Activated naive CD8-positive, alpha-beta T cell treated with anti-CD3 and anti-CD28 coated beads, Interleukin-2, amount 50 U/mL, for 24 hours (primary cell): Measurements from ENCODE around the gene PFDN1.
"Not testable (repeated sequence)": the region's sequence is repeated elsewhere in the genome, so short reads cannot be mapped to it uniquely, and the experiment has no call there.

Source experiments
- ATAC-seq: fragments of 150-1000 bp; cut with Tn5 transposase; one replicate; pipeline ENCODE4 v1.10.0; 2021
- DNase-seq: peaks from one replicate; pipeline ENCODE4 v3.0.0; 2021
- H3K27ac Mint-ChIP-seq: one replicate; pipeline ENCODE4 v1.8.0; 2021; ENCODE audit warnings: mild to moderate bottlenecking, mixed read lengths
- H3K27me3 Mint-ChIP-seq: one replicate; pipeline ENCODE4 v1.8.0; 2021; ENCODE audit warnings: mixed read lengths
- H3K36me3 Mint-ChIP-seq: one replicate; pipeline ENCODE4 v1.8.0; 2021; ENCODE audit warnings: low read depth, mixed read lengths
- H3K4me1 Mint-ChIP-seq: one replicate; pipeline ENCODE4 v1.8.0; 2021; ENCODE audit warnings: mixed read lengths
- H3K4me3 Mint-ChIP-seq: one replicate; pipeline ENCODE4 v1.8.0; 2021; ENCODE audit warnings: mild to moderate bottlenecking, moderate library complexity, mixed read lengths
- H3K9me3 Mint-ChIP-seq: one replicate; pipeline ENCODE4 v1.8.0; 2021; ENCODE audit warnings: mixed read lengths

PFDN1 gene, protein sequence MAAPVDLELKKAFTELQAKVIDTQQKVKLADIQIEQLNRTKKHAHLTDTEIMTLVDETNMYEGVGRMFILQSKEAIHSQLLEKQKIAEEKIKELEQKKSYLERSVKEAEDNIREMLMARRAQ

GRCh38 chr5:140302786-140303639 is at the start of gene PFDN1:
Gene PFDN1 (minus strand): TSS chr5:140303101. CDS start chr5:140303073, 28 bp downstream.
- DNase-seq (peak; percentile 93), ATAC-seq (peak; percentile 98)
- H3K9me3 Mint-ChIP-seq: no peaks in the 10 kb centered on the region
- no peaks in the 10 kb centered on the region for H3K27me3 Mint-ChIP-seq
- H3K27ac Mint-ChIP-seq: peak within 1 kb of the TSS; percentile 95
- H3K36me3 Mint-ChIP-seq: peaks cover 15% of the 10 kb centered on the region
- H3K4me3 Mint-ChIP-seq: peak within 1 kb of the TSS; percentile 98
- H3K4me1 Mint-ChIP-seq: peaks cover 38% of the 10 kb centered on the region

GRCh38 chr5:140351609-140352334 is 48.9 kb upstream of the PFDN1 start:
- Mint-ChIP-seq H3K27me3 (no peaks in the 10 kb centered on the region), H3K27ac (no peak overlapping the region), H3K4me1 (peaks cover 12% of the 10 kb centered on the region), H3K4me3 (no peak overlapping the region), H3K9me3 (no peaks in the 10 kb centered on the region), H3K36me3 (no peaks in the 10 kb centered on the region)
- peak; percentile 65 for DNase-seq
- peak; percentile 78 for ATAC-seq

DNA sequence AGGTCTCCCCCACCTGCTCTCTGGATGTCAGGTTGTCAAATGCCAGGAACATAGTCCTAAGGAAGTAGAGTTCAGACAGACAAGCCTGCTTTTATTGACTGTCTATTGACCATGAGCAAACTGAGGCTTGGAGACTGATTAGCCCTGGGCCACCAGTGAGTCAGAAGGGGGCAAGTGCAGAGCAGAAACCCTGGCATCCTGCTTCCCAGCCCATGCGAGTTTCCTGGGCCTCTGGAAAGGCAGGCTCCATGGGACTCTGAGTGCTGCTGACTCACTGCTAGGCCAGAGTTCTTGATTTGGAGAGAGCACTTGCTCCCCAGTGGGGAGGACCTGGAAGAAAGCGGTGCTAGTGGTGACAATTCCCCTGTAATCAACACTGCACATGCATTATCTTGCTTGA is 46.3 kb upstream of the PFDN1 start:
- H3K27me3 Mint-ChIP-seq: peaks cover 6% of the 10 kb centered on the region
- H3K27ac Mint-ChIP-seq: no peak overlapping the region
- ATAC-seq (no peak), DNase-seq (no peak)
- no peaks in the 10 kb centered on the region for H3K9me3 Mint-ChIP-seq
- no peak overlapping the region for H3K4me3 Mint-ChIP-seq
- peaks cover 20% of the 10 kb centered on the region for H3K4me1 Mint-ChIP-seq
- no peaks in the 10 kb centered on the region for H3K36me3 Mint-ChIP-seq

GRCh38 chr5:140348104-140348503 is 45.2 kb upstream of the PFDN1 start:
- peaks cover 6% of the 10 kb centered on the region for H3K27me3 Mint-ChIP-seq
- H3K9me3 Mint-ChIP-seq: no peaks in the 10 kb centered on the region
- peaks cover 30% of the 10 kb centered on the region for H3K4me1 Mint-ChIP-seq
- H3K4me3 Mint-ChIP-seq: no peak overlapping the region
- DNase-seq (no peak), ATAC-seq (no peak)
- H3K27ac Mint-ChIP-seq: no peak overlapping the region
- H3K36me3 Mint-ChIP-seq: no peaks in the 10 kb centered on the region

GRCh38 chr5:140347360-140347759 is 44.5 kb upstream of the PFDN1 start:
- DNase-seq (no peak), ATAC-seq (no peak)
- Mint-ChIP-seq H3K36me3 (no peaks in the 10 kb centered on the region), H3K4me1 (peaks cover 38% of the 10 kb centered on the region), H3K9me3 (no peaks in the 10 kb centered on the region), H3K27me3 (peaks cover 6% of the 10 kb centered on the region), H3K4me3 (peak overlapping the region; percentile 70), H3K27ac (no peak overlapping the region)

DNA sequence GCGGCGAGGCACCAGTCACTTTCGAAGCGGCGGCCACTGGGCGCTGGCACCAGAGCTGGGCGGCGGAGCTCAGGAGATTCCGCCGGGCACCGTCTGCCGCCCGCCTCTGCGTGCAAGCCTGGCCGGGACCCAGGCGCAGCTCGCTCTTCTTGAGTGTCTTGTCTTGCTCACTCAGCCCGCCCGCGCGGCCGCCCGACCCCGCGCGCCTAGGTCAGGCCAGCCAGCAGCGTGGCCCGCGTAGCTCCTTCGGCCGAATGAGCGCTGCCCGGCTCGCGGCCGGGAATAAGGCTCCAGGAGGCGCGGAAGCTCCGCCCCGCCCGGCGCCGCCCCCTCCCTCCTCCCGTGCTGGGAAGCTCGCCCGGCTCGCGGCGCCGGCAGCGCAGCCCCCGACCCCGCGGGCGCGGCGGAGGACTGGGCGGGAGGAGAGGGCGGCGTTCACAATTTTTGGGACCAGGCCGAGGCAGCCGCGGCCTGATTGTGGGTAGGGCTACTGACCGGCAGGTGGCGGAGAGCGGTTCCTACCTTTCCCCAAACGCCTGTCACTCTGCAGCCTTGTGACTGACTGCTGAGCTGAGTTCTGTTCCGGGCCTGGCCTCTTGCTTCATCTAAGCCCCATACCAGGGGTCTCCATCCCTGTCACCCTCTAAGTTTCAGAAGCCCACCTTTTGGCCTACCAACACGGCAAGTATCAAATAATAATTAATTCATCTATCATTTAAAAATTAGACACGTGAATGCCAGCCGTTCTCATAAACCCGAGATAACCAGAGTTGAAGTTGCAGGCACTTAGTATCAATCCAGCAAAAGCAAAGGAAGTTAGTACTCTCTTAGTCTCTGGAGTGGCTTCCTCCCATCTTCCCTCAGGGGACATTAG is 43.7 kb upstream of the PFDN1 start, which contains the start of gene HBEGF:
Gene HBEGF (minus strand): TSS at position 256 of the 874 bp plus-strand sequence. CDS start 275 bp downstream, outside the sequence.
- H3K27me3 Mint-ChIP-seq: peaks cover 6% of the 10 kb centered on the region
- DNase-seq (peak; percentile 55), ATAC-seq (peak; percentile 55)
- H3K9me3 Mint-ChIP-seq: no peaks in the 10 kb centered on the region
- H3K4me1 Mint-ChIP-seq: peaks cover 43% of the 10 kb centered on the region
- peak within 1 kb of the TSS; percentile 74 for H3K4me3 Mint-ChIP-seq
- H3K27ac Mint-ChIP-seq: no peak within 1 kb of the TSS
- H3K36me3 Mint-ChIP-seq: peaks cover 3% of the 10 kb centered on the region

DNA sequence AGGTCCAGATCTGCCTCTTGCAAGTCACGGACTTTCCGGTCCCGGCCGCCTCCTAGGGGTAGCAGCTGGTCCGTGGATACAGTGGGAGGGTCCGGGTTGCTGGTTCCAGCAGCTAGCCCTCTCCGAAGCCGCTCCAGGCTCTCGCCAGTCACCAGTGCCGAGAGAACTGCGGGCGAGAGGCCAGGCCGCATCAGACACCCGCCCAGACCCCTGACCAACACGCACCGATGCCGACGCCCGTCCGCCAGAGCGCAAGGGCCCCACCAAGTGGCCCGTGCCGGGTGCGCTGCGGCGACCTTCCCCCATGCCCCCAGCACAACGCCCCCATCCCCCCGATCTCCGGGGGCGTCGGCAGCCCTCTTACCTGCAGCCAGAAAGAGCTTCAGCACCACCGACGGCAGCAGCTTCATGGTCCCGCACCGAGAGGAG is 43.0 kb upstream of the PFDN1 start:
- Mint-ChIP-seq H3K27me3 (peaks cover 6% of the 10 kb centered on the region), H3K36me3 (peaks cover 3% of the 10 kb centered on the region), H3K4me1 (peaks cover 45% of the 10 kb centered on the region), H3K4me3 (peak overlapping the region; percentile 74), H3K9me3 (no peaks in the 10 kb centered on the region), H3K27ac (no peak overlapping the region)
- ATAC-seq (peak; percentile 2), DNase-seq (peak; percentile 36)

DNA sequence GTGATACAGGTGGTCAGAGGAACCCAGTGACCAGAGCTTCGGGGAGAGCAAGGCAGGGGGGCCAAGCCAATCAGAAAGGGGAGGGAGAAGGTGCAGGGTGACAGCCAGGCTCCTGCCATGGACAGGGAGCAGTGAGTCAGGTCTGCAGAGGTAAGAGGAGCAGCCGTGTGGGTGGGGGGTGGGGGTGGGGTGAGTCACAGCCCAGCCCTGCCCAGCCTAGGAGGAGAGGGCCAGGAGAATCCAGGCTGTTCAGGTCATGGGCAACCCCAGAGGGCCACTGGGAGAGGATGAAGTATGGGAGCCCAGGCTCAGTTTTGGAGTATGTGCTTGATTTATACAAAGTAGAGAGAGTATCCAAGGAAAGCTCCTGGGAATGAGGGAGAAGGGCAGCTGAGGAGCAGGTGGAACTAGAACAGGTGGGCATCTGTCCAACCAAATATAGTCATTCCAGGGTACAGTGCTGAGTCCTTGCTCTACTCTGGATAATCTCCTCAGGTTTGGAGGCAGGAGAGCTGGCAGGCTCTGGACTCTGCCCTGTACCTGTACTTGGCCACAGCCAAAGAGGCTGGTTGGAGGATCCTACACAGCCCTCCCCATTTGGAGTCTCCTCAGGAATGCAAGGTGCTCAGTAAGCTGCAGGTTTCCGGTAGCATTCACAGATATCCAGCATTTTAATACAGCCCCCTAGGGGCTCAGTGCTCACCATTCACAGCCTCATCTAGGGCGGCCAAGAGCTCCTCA is 42.0 kb upstream of the PFDN1 start:
- H3K4me1 Mint-ChIP-seq: peaks cover 47% of the 10 kb centered on the region
- peaks cover 3% of the 10 kb centered on the region for H3K36me3 Mint-ChIP-seq
- peaks cover 6% of the 10 kb centered on the region for H3K27me3 Mint-ChIP-seq
- H3K9me3 Mint-ChIP-seq: no peaks in the 10 kb centered on the region
- H3K27ac Mint-ChIP-seq: no peak overlapping the region
- ATAC-seq (peak; percentile 54), DNase-seq (peak; percentile 36)
- H3K4me3 Mint-ChIP-seq: peak overlapping the region; percentile 74

GRCh38 chr5:140343849-140344248 is 40.9 kb upstream of the PFDN1 start:
- not testable (repeated sequence) for ATAC-seq, DNase-seq, H3K27me3 Mint-ChIP-seq, H3K36me3 Mint-ChIP-seq, H3K9me3 Mint-ChIP-seq
- Mint-ChIP-seq H3K27ac (peak overlapping the region; percentile 55), H3K4me1 (peaks cover 47% of the 10 kb centered on the region), H3K4me3 (peak overlapping the region; percentile 74)

DNA sequence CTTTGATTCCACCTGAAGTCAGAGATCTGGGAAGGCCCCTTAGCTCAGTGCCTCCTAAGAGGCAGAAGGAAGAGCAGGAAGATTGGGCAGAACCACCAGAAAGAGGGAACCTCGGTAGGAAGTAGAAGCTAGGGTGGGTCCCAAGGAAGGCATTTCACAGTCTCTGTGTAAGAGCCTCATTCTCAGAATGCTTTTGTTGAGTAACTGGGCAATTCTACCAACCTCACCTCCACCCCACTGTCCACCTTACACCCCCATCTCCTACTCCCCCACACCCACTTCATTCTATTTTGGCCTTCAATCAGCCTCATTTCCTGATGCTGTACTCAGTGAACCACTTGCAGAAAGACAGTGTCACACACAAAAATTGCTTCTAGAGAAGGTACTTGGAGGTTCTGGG is 40.0 kb upstream of the PFDN1 start:
- DNase-seq (no peak), ATAC-seq (no peak)
- peaks cover 6% of the 10 kb centered on the region for H3K27me3 Mint-ChIP-seq
- peak overlapping the region; percentile 86 for H3K27ac Mint-ChIP-seq
- peak overlapping the region; percentile 76 for H3K4me3 Mint-ChIP-seq
- peaks cover 47% of the 10 kb centered on the region for H3K4me1 Mint-ChIP-seq
- H3K9me3 Mint-ChIP-seq: no peaks in the 10 kb centered on the region
- peaks cover 3% of the 10 kb centered on the region for H3K36me3 Mint-ChIP-seq

DNA sequence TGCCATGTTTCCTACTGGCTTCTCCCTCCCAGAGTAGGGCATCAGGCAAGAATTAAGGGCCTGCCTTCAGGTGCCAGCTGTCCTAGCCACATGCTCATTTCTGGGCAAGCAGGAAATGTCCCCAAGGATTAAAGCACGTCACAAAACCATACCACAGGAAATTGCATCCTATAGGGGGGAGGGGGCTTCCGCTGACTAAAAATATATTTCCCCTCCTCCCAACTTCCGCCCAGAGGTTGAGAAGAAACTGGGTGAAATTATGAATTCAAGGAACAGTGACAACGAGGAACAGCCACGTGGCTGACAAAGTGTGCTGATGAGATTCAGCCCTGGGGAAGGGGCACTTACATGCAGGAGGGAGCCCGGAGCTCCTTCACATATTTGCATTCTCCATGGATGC is 39.4 kb upstream of the PFDN1 start:
- peak overlapping the region; percentile 76 for H3K4me3 Mint-ChIP-seq
- peaks cover 3% of the 10 kb centered on the region for H3K36me3 Mint-ChIP-seq
- no peaks in the 10 kb centered on the region for H3K9me3 Mint-ChIP-seq
- peak; percentile 44 for DNase-seq
- H3K27ac Mint-ChIP-seq: peak overlapping the region; percentile 86
- peaks cover 6% of the 10 kb centered on the region for H3K27me3 Mint-ChIP-seq
- peaks cover 47% of the 10 kb centered on the region for H3K4me1 Mint-ChIP-seq
- ATAC-seq: peak; percentile 17

- H3K36me3 Mint-ChIP-seq: peaks cover 3% of the 10 kb centered on the region
- ATAC-seq (no peak), DNase-seq (no peak)
- peak overlapping the region; percentile 76 for H3K4me3 Mint-ChIP-seq
- peaks cover 41% of the 10 kb centered on the region for H3K4me1 Mint-ChIP-seq
- peak overlapping the region; percentile 86 for H3K27ac Mint-ChIP-seq
- no peaks in the 10 kb centered on the region for H3K9me3 Mint-ChIP-seq
- H3K27me3 Mint-ChIP-seq: peaks cover 6% of the 10 kb centered on the region
Observed at GRCh38 chr5:140341591-140341990, 38.7 kb upstream of the PFDN1 start.

- Mint-ChIP-seq H3K9me3 (no peaks in the 10 kb centered on the region), H3K27me3 (peaks cover 5% of the 10 kb centered on the region), H3K4me1 (peaks cover 41% of the 10 kb centered on the region), H3K4me3 (no peak overlapping the region), H3K27ac (no peak overlapping the region), H3K36me3 (peaks cover 3% of the 10 kb centered on the region)
- ATAC-seq (no peak), DNase-seq (no peak)
Observed at GRCh38 chr5:140340605-140341121, 37.8 kb upstream of the PFDN1 start.
